ENCODE data around the gene MSRB2.

DNA sequence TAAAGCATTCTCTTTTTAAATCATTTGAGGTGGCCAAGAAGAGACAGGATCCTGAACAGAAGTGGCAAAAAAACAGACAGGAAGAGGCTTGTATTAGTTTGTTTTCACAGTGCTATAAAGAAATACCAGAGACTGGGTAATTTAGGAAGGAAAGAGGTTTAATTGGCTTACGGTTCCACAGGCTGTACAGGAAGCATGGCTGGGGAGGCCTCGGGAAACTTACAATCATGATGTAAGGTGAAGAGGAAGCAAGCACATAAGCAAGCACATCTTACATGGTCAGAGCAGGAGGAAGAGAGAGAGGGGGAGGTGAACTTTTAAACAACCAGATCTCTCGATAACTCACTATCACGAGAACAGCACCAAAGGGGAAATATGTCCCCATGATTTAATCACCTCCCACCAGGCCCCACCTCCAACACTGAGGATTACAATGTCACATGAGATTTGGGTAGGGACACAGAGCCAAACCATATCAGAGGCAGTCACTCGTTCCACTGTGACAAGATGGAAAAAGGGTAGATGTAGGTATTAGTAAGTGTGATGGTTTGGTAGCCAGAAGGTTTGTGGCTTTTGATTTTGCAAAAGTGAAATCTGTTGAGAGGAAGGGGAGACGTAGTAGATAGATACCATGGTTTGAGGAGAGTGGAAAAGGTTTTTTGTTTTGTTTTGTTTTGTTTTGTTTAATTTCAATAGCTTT lies 5.1 kb downstream of the MSRB2 start:
- TF ChIP-seq POLR2AphosphoS5 (IDR thresholded peaks at IDR 0.05; ENCODE audit: low read depth, low read length) (no peak), SIN3A (IDR thresholded peaks at IDR 0.05; ENCODE audit: borderline replicate concordance, insufficient read depth, low read length) (no peak), TAF1 (IDR thresholded peaks at IDR 0.05; ENCODE audit: borderline replicate concordance, insufficient read depth, low read length) (no peak)
- TF ChIP-seq, protein P1, sequence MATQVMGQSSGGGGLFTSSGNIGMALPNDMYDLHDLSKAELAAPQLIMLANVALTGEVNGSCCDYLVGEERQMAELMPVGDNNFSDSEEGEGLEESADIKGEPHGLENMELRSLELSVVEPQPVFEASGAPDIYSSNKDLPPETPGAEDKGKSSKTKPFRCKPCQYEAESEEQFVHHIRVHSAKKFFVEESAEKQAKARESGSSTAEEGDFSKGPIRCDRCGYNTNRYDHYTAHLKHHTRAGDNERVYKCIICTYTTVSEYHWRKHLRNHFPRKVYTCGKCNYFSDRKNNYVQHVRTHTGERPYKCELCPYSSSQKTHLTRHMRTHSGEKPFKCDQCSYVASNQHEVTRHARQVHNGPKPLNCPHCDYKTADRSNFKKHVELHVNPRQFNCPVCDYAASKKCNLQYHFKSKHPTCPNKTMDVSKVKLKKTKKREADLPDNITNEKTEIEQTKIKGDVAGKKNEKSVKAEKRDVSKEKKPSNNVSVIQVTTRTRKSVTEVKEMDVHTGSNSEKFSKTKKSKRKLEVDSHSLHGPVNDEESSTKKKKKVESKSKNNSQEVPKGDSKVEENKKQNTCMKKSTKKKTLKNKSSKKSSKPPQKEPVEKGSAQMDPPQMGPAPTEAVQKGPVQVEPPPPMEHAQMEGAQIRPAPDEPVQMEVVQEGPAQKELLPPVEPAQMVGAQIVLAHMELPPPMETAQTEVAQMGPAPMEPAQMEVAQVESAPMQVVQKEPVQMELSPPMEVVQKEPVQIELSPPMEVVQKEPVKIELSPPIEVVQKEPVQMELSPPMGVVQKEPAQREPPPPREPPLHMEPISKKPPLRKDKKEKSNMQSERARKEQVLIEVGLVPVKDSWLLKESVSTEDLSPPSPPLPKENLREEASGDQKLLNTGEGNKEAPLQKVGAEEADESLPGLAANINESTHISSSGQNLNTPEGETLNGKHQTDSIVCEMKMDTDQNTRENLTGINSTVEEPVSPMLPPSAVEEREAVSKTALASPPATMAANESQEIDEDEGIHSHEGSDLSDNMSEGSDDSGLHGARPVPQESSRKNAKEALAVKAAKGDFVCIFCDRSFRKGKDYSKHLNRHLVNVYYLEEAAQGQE (IDR thresholded peaks at IDR 0.05; ENCODE audit: insufficient read depth in 1 of 2, low read depth in 2 of 2, low read length in 2 of 2): 0 out of 4 replicates have a peak, but pooled peaks of 1 of the 2 experiments have one; percentile 38

Data from PFSK-1 (cell line).